Neural crest cell (in vitro differentiated cells): Measurements from ENCODE around the gene SCN10A. TPM values are rescaled to one million over a fixed set of nuclear protein-coding genes. Genes with fewer than 3 reads are reported as not detected.

Source experiments
- DNase-seq: peaks from one replicate; pipeline ENCODE4 v3.0.0; 2021; ENCODE audit warnings: low read depth, mixed read lengths, low spot score
- H3K27ac Mint-ChIP-seq: one replicate; pipeline ENCODE4 v1.8.0; 2021; ENCODE audit warnings: mild to moderate bottlenecking, mixed read lengths; ENCODE audit not compliant: unreplicated experiment
- H3K27me3 Mint-ChIP-seq: 2 replicates; pipeline ENCODE4 v1.8.0; 2021; ENCODE audit warnings: low read depth, mild to moderate bottlenecking, mixed read lengths
- H3K36me3 Mint-ChIP-seq: 2 replicates; pipeline ENCODE4 v1.8.0; 2021; ENCODE audit warnings: low read depth, mild to moderate bottlenecking, mixed read lengths
- H3K4me1 Mint-ChIP-seq: 2 replicates; pipeline ENCODE4 v1.8.0; 2021; ENCODE audit warnings: mixed read lengths
- H3K4me3 Mint-ChIP-seq: one replicate; pipeline ENCODE4 v1.8.0; 2021; ENCODE audit warnings: mild to moderate bottlenecking, mixed read lengths
- H3K9me3 Mint-ChIP-seq: 2 replicates; pipeline ENCODE4 v1.8.0; 2021; ENCODE audit warnings: mixed read lengths
- CTCF ChIP-seq: fragments of 200-600 bp; sonication (generic); conservative IDR thresholded peaks from 2 replicates; pipeline ENCODE4 v1.5.0; 2021; ENCODE audit warnings: antibody characterized with exemption, mild to moderate bottlenecking
- total RNA-seq: library from RNA; stranded (reverse); gene quantifications from 2 replicates; pipeline ENCODE4 v1.2.1, GENCODE V29; 2021

SCN10A gene
- total RNA-seq, 1 donor from 2014 or later: not detected

- H3K27me3 Mint-ChIP-seq: peaks cover 7% of the 10 kb centered on the region
- no peak for DNase-seq
- peaks cover 2% of the 10 kb centered on the region for H3K36me3 Mint-ChIP-seq
- peaks cover 6% of the 10 kb centered on the region for H3K9me3 Mint-ChIP-seq
- no peak for TF ChIP-seq CTCF
- H3K4me1 Mint-ChIP-seq: peaks cover 31% of the 10 kb centered on the region
- H3K4me3 Mint-ChIP-seq: no peak overlapping the region
- H3K27ac Mint-ChIP-seq: no peak overlapping the region
Observed at GRCh38 chr3:38837358-38837757, 21.3 kb upstream of the SCN10A start.

GRCh38 chr3:38836561-38836960 lies 20.5 kb upstream of the SCN10A start:
- no peak for TF ChIP-seq CTCF
- Mint-ChIP-seq H3K27ac (no peak overlapping the region), H3K4me3 (no peak overlapping the region), H3K27me3 (no peaks in the 10 kb centered on the region), H3K9me3 (peaks cover 6% of the 10 kb centered on the region), H3K4me1 (peaks cover 31% of the 10 kb centered on the region), H3K36me3 (peaks cover 2% of the 10 kb centered on the region)
- no peak for DNase-seq

- peaks cover 2% of the 10 kb centered on the region for H3K36me3 Mint-ChIP-seq
Observed at GRCh38 chr3:38835939-38836338, 19.9 kb upstream of the SCN10A start.

GRCh38 chr3:38834717-38835116 lies 18.7 kb upstream of the SCN10A start:
- Mint-ChIP-seq H3K4me1 (peaks cover 31% of the 10 kb centered on the region), H3K27me3 (no peaks in the 10 kb centered on the region), H3K9me3 (peaks cover 6% of the 10 kb centered on the region), H3K36me3 (peaks cover 2% of the 10 kb centered on the region), H3K4me3 (no peak overlapping the region), H3K27ac (no peak overlapping the region)
- DNase-seq: no peak
- TF ChIP-seq CTCF: no peak

More at GRCh38 chr3:38835939-38836338, 19.9 kb upstream of the SCN10A start:
- Mint-ChIP-seq H3K27me3 (no peaks in the 10 kb centered on the region), H3K9me3 (peaks cover 6% of the 10 kb centered on the region), H3K4me1 (peaks cover 31% of the 10 kb centered on the region), H3K27ac (no peak overlapping the region), H3K4me3 (no peak overlapping the region)
- no peak for DNase-seq
- no peak for TF ChIP-seq CTCF

GRCh38 chr3:38834110-38834509 lies 18.1 kb upstream of the SCN10A start:
- Mint-ChIP-seq H3K4me1 (peaks cover 31% of the 10 kb centered on the region), H3K27ac (no peak overlapping the region), H3K27me3 (no peaks in the 10 kb centered on the region), H3K4me3 (no peak overlapping the region), H3K36me3 (peaks cover 2% of the 10 kb centered on the region), H3K9me3 (peaks cover 6% of the 10 kb centered on the region)
- DNase-seq: peak; percentile 40
- no peak for TF ChIP-seq CTCF

- DNase-seq: no peak
- no peak for TF ChIP-seq CTCF
- Mint-ChIP-seq H3K4me1 (peaks cover 11% of the 10 kb centered on the region), H3K9me3 (peaks cover 2% of the 10 kb centered on the region), H3K4me3 (no peak overlapping the region), H3K36me3 (no peaks in the 10 kb centered on the region), H3K27ac (no peak overlapping the region), H3K27me3 (no peaks in the 10 kb centered on the region)
Observed at GRCh38 chr3:38829404-38829803, 13.4 kb upstream of the SCN10A start.
